Liver (tissue), 9 donors: ENCODE data around the gene ARHGEF16. TPM values are rescaled to one million over a fixed set of nuclear protein-coding genes. Genes with fewer than 3 reads are reported as not detected.

Experiments
- DNase-seq: peaks from one replicate; pipeline ENCODE4 v3.0.0-alpha.2; 2017; ENCODE audit warnings: low spot score
- H3K27ac ChIP-seq, 2 donors: one replicate each; pipeline ENCODE4 v1.7.0; 2013; ENCODE audit warnings: inconsistent platforms in 2 of 2, low read length in 2 of 2, control low read depth in 1 of 2, low read depth in 1 of 2, mild to moderate bottlenecking in 1 of 2
- H3K27me3 ChIP-seq, 4 donors: one replicate each; pipeline versions ENCODE4 v1.6.1 to v1.7.0; 2013; ENCODE audit warnings: low read length in 3 of 4, inconsistent platforms in 1 of 4, mild to moderate bottlenecking in 1 of 4, moderate library complexity in 1 of 4; ENCODE audit not compliant: control insufficient read depth in 4 of 4, insufficient read depth in 4 of 4
- H3K36me3 ChIP-seq, 4 donors: one replicate each; pipeline versions ENCODE4 v1.6.1 to v1.7.0; 2013; ENCODE audit warnings: low read length in 3 of 4, mild to moderate bottlenecking in 3 of 4, low read depth in 1 of 4, moderate library complexity in 1 of 4; ENCODE audit not compliant: control insufficient read depth in 4 of 4, insufficient read depth in 3 of 4
- H3K4me1 ChIP-seq, 4 donors: one replicate each; pipeline versions ENCODE4 v1.6.1 to v1.7.0; 2013; ENCODE audit warnings: low read length in 3 of 4, mild to moderate bottlenecking in 3 of 4, moderate library complexity in 1 of 4; ENCODE audit not compliant: control insufficient read depth in 4 of 4, insufficient read depth in 4 of 4
- H3K4me3 ChIP-seq, 3 donors: one replicate each; pipeline versions ENCODE4 v1.6.1 to v1.7.0; 2013; ENCODE audit warnings: low read length in 3 of 3, control low read depth in 1 of 3, low read depth in 1 of 3, mild to moderate bottlenecking in 1 of 3
- H3K9ac ChIP-seq, 2 donors: one replicate each; pipeline ENCODE4 v1.7.0; 2013; ENCODE audit warnings: low read length in 2 of 2, mild to moderate bottlenecking in 2 of 2, moderate library complexity in 2 of 2, control low read depth in 1 of 2, low read depth in 1 of 2
- H3K9me3 ChIP-seq, 4 donors: one replicate each; pipeline versions ENCODE4 v1.6.1 to v1.7.0; 2013; ENCODE audit warnings: low read length in 3 of 4; ENCODE audit not compliant: control insufficient read depth in 4 of 4
- EGR1 ChIP-seq, 2 donors: IDR thresholded peaks; 2 replicates each; pipeline ENCODE4 v1.6.1; 2016 to 2018; ENCODE audit warnings: antibody characterized with exemption in 2 of 2, low read depth in 2 of 2
- FOXA1 ChIP-seq: IDR thresholded peaks from 2 replicates; pipeline ENCODE4 v1.6.1; 2016; ENCODE audit warnings: antibody characterized with exemption
- FOXA2 ChIP-seq: IDR thresholded peaks from 2 replicates; pipeline ENCODE4 v1.6.1; 2016; ENCODE audit warnings: antibody characterized with exemption
- GABPA ChIP-seq, 2 donors: IDR thresholded peaks in 1 of 2; conservative IDR thresholded peaks in 1 of 2; 2 replicates each; pipeline ENCODE4 v1.6.1; 2016; ENCODE audit warnings: antibody characterized with exemption in 2 of 2, mild to moderate bottlenecking in 1 of 2, moderate library complexity in 1 of 2
- HNF4A ChIP-seq, 2 donors: conservative IDR thresholded peaks; 2 replicates each; pipeline ENCODE4 v1.6.1; 2016; ENCODE audit warnings: antibody characterized with exemption in 2 of 2, mild to moderate bottlenecking in 2 of 2
- HNF4G ChIP-seq: IDR thresholded peaks from 2 replicates; pipeline ENCODE4 v1.6.1; 2016; ENCODE audit warnings: antibody characterized with exemption
- JUND ChIP-seq, 2 donors: IDR thresholded peaks; 2 replicates each; pipeline ENCODE4 v1.6.1; 2016; ENCODE audit warnings: antibody characterized with exemption in 2 of 2
- NR2F2 ChIP-seq: IDR thresholded peaks from 2 replicates; pipeline ENCODE4 v1.6.1; 2016; ENCODE audit warnings: antibody characterized with exemption
- RXRA ChIP-seq, 2 donors: IDR thresholded peaks; 2 replicates each; pipeline ENCODE4 v1.6.1; 2017 to 2018; ENCODE audit warnings: antibody characterized with exemption in 2 of 2, mild to moderate bottlenecking in 1 of 2
- SP1 ChIP-seq: IDR thresholded peaks from 2 replicates; pipeline ENCODE4 v1.6.1; 2018; ENCODE audit warnings: antibody characterized with exemption, mild to moderate bottlenecking
- TAF1 ChIP-seq: conservative IDR thresholded peaks from 2 replicates; pipeline ENCODE4 v1.6.1; 2016; ENCODE audit warnings: antibody characterized with exemption, mild to moderate bottlenecking
- YY1 ChIP-seq: IDR thresholded peaks from 2 replicates; pipeline ENCODE4 v1.6.1; 2016; ENCODE audit warnings: antibody characterized with exemption, mild to moderate bottlenecking
- WGBS: extraction: QIAGEN DNeasy Blood & Tissue Kit; methylation state at CpG from one replicate; pipeline ENCODE4 v1.1.7; 2013; 5-methylcytosine and 5-hydroxymethylcytosine counted together
- polyA plus RNA-seq, 2 donors: library from polyadenylated mRNA; stranded (reverse) in 1 of 2; unstranded in 1 of 2; fragments of 200-250 nt in 1 of 2; fragments of >200 nt in 1 of 2; fragmentation: Nextera tagmentation in 1 of 2; extraction: Ambion mirVana in 1 of 2; gene quantifications; one replicate each; pipeline versions ENCODE4 v1.2.1 to v1.2.3, GENCODE V29; 2013 to 2015
- total RNA-seq, 2 donors: library from RNA; depleted of rRNA; stranded (reverse); fragments of >200 nt; gene quantifications; one replicate each; pipeline ENCODE4 v1.2.3, GENCODE V29; 2014
- TF ChIP-seq, protein P1 (sequence below): IDR thresholded peaks from 2 replicates; pipeline ENCODE4 v1.6.1; 2016; ENCODE audit warnings: antibody characterized with exemption
- TF ChIP-seq, protein P2 (sequence below): IDR thresholded peaks from 2 replicates; pipeline ENCODE4 v1.6.1; 2016; ENCODE audit warnings: antibody characterized with exemption
- TF ChIP-seq, protein P3 (sequence below): fragments of 150-350 bp; IDR thresholded peaks from 2 replicates; pipeline ENCODE4 v1.5.1; 2017; ENCODE audit warnings: improper control_type of control experiment, low read depth, low read length; ENCODE audit not compliant: missing input control
- TF ChIP-seq, protein P4 (sequence below): IDR thresholded peaks from 2 replicates; pipeline ENCODE4 v1.6.1; 2016; ENCODE audit warnings: antibody characterized with exemption, mild to moderate bottlenecking
- TF ChIP-seq, protein P5 (sequence below): IDR thresholded peaks from 2 replicates; pipeline ENCODE4 v1.6.1; 2016; ENCODE audit warnings: antibody characterized with exemption
- donor health status: healthy.
- donor health status: healthy.
- donor health status: healthy.
- donor health status: healthy.
- donor health status: healthy.

The ARHGEF16 gene
- total and polyA plus RNA-seq, 4 donors, result 0.65 to 5.6 (median 2.8) TPM

DNA sequence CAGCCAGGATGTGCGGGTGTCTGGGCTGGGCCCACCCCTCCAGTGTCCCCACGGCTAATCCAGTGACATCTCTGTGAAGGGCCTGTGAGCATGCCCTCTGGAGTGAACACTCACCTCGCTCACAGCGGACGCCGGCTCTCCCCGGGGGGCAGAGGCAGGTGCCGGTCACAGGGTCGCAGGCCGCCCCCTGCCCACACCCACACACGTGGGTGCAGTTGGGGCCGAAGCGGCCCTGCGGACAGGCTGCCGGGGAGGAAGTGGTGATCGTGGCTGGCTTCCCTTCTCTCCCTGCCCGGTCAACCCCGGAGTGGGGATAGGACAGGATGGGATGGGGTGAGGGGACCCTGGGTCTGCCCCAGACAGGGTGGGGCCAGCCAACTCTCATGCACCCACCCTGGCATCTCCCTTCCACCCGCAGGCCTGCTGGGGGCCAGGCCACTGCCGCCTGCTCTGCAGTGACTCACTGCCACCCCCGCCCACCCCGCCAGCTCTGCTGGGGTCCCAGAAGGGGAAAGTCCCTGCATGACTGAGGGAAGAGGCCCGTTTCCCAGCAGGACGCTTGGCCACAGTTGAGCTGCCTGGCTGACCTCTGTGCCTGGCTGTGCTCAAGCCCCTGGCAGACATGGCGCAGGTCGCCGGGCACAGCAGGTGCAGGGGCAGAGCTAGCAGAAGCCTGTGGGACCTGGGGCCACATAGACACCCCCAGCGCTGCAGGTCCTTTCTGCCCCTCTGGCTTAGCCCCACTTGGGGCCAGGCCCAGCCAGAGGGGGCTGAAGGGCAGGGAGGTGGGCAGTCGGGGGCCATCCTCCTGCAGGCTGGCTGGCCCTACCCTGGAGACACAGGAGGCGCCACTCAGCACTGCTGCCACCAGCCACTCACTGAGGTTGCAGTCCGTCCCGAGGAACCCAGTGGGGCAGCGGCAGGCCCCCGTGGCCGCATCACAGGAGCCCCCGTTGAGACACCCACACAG, 41.6 kb downstream of the ARHGEF16 start:
- no peak for TF ChIP-seq YY1
- no peak for TF ChIP-seq RXRA (IDR thresholded peaks at IDR 0.05)
- TF ChIP-seq SP1, result no peak
- TF ChIP-seq, protein P1, sequence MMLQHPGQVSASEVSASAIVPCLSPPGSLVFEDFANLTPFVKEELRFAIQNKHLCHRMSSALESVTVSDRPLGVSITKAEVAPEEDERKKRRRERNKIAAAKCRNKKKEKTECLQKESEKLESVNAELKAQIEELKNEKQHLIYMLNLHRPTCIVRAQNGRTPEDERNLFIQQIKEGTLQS, result no peak
- no peak for TF ChIP-seq FOXA1
- no peak for TF ChIP-seq TAF1
- TF ChIP-seq GABPA (IDR thresholded peaks at IDR 0.05 in 1 of 2, conservative IDR thresholded peaks at IDR 0.05 in 1 of 2), result no peak
- TF ChIP-seq, protein P2, sequence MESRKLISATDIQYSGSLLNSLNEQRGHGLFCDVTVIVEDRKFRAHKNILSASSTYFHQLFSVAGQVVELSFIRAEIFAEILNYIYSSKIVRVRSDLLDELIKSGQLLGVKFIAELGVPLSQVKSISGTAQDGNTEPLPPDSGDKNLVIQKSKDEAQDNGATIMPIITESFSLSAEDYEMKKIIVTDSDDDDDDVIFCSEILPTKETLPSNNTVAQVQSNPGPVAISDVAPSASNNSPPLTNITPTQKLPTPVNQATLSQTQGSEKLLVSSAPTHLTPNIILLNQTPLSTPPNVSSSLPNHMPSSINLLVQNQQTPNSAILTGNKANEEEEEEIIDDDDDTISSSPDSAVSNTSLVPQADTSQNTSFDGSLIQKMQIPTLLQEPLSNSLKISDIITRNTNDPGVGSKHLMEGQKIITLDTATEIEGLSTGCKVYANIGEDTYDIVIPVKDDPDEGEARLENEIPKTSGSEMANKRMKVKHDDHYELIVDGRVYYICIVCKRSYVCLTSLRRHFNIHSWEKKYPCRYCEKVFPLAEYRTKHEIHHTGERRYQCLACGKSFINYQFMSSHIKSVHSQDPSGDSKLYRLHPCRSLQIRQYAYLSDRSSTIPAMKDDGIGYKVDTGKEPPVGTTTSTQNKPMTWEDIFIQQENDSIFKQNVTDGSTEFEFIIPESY, result no peak
- TF ChIP-seq, protein P3, sequence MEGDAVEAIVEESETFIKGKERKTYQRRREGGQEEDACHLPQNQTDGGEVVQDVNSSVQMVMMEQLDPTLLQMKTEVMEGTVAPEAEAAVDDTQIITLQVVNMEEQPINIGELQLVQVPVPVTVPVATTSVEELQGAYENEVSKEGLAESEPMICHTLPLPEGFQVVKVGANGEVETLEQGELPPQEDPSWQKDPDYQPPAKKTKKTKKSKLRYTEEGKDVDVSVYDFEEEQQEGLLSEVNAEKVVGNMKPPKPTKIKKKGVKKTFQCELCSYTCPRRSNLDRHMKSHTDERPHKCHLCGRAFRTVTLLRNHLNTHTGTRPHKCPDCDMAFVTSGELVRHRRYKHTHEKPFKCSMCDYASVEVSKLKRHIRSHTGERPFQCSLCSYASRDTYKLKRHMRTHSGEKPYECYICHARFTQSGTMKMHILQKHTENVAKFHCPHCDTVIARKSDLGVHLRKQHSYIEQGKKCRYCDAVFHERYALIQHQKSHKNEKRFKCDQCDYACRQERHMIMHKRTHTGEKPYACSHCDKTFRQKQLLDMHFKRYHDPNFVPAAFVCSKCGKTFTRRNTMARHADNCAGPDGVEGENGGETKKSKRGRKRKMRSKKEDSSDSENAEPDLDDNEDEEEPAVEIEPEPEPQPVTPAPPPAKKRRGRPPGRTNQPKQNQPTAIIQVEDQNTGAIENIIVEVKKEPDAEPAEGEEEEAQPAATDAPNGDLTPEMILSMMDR, result no peak
- TF ChIP-seq FOXA2, result no peak
- no peak for TF ChIP-seq EGR1 (IDR thresholded peaks at IDR 0.05; ENCODE audit: low read depth in 2 of 2)
- no peak for TF ChIP-seq NR2F2
- TF ChIP-seq HNF4A (conservative IDR thresholded peaks at IDR 0.05), result no peak
- TF ChIP-seq, protein P4, sequence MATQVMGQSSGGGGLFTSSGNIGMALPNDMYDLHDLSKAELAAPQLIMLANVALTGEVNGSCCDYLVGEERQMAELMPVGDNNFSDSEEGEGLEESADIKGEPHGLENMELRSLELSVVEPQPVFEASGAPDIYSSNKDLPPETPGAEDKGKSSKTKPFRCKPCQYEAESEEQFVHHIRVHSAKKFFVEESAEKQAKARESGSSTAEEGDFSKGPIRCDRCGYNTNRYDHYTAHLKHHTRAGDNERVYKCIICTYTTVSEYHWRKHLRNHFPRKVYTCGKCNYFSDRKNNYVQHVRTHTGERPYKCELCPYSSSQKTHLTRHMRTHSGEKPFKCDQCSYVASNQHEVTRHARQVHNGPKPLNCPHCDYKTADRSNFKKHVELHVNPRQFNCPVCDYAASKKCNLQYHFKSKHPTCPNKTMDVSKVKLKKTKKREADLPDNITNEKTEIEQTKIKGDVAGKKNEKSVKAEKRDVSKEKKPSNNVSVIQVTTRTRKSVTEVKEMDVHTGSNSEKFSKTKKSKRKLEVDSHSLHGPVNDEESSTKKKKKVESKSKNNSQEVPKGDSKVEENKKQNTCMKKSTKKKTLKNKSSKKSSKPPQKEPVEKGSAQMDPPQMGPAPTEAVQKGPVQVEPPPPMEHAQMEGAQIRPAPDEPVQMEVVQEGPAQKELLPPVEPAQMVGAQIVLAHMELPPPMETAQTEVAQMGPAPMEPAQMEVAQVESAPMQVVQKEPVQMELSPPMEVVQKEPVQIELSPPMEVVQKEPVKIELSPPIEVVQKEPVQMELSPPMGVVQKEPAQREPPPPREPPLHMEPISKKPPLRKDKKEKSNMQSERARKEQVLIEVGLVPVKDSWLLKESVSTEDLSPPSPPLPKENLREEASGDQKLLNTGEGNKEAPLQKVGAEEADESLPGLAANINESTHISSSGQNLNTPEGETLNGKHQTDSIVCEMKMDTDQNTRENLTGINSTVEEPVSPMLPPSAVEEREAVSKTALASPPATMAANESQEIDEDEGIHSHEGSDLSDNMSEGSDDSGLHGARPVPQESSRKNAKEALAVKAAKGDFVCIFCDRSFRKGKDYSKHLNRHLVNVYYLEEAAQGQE, result no peak
- no peak for TF ChIP-seq JUND (IDR thresholded peaks at IDR 0.05)
- TF ChIP-seq, protein P5, sequence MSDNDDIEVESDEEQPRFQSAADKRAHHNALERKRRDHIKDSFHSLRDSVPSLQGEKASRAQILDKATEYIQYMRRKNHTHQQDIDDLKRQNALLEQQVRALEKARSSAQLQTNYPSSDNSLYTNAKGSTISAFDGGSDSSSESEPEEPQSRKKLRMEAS, result no peak
- TF ChIP-seq HNF4G, result no peak
- no peak overlapping the region for H3K4me3 ChIP-seq
- H3K9ac ChIP-seq, result no peak overlapping the region
- WGBS, result 83% methylated on average over 36 of the region's 36 CpGs
- H3K27me3 ChIP-seq, result no peaks in the 10 kb centered on the region
- H3K4me1 ChIP-seq, result no peaks in the 10 kb centered on the region
- H3K27ac ChIP-seq, result no peak overlapping the region
- no peaks in the 10 kb centered on the region for H3K36me3 ChIP-seq
- H3K9me3 ChIP-seq, result no peaks in the 10 kb centered on the region
- no peak for DNase-seq
